NCI-H146 treated with DMSO at 0.1 percent for 48 hours (cell line): ENCODE measurements around the gene WDR74.

ENCODE experiments used
- DNase-seq: peaks from one replicate; lab custom pipeline; 2025; ENCODE audit not compliant: unreplicated experiment; lab: John Stamatoyannopoulos, UW

WDR74 gene

GRCh38 chr11:62799486-62799885 lies 39.9 kb downstream of the WDR74 start:
- no peak for DNase-seq

- DNase-seq, result no peak
Measured at GRCh38 chr11:62796281-62796680, 43.1 kb downstream of the WDR74 start.

- DNase-seq, result no peak
Measured at GRCh38 chr11:62794201-62794775, 45.1 kb downstream of the WDR74 start.

- DNase-seq, result no peak
Measured at GRCh38 chr11:62792202-62792575, 47.2 kb downstream of the WDR74 start.

GRCh38 chr11:62791501-62792201 lies 47.7 kb downstream of the WDR74 start, which contains the start of gene TMEM223:
Gene TMEM223 (minus strand): TSS chr11:62792006. CDS start chr11:62791994, 12 bp downstream.
- DNase-seq, result peak; percentile 37

GRCh38 chr11:62789576-62789975 lies 49.8 kb downstream of the WDR74 start:
- no peak for DNase-seq

- DNase-seq, result no peak
Measured at GRCh38 chr11:62788991-62789390, 50.4 kb downstream of the WDR74 start.

- DNase-seq, result peak; percentile 92
Measured at GRCh38 chr11:62787005-62787759, 52.2 kb downstream of the WDR74 start, which contains the start of gene TMEM179B. Gene TMEM179B (plus strand): TSS chr11:62787402. CDS start chr11:62787432, 30 bp downstream.

- peak; percentile 42 for DNase-seq
Measured at GRCh38 chr11:62786318-62787004, 52.9 kb downstream of the WDR74 start.
